Ramos (cell line): ENCODE results near the gene DPP6.

Experiments used
- in situ Hi-C: fragments of 300-500 bp; cut with MboI; formaldehyde crosslinking; loops from one replicate; pipeline ENCODE4 v1.14.3; 2022; ENCODE audit warnings: low sequenced_read_pairs; ENCODE audit not compliant: unreplicated experiment

The DPP6 gene

DNA sequence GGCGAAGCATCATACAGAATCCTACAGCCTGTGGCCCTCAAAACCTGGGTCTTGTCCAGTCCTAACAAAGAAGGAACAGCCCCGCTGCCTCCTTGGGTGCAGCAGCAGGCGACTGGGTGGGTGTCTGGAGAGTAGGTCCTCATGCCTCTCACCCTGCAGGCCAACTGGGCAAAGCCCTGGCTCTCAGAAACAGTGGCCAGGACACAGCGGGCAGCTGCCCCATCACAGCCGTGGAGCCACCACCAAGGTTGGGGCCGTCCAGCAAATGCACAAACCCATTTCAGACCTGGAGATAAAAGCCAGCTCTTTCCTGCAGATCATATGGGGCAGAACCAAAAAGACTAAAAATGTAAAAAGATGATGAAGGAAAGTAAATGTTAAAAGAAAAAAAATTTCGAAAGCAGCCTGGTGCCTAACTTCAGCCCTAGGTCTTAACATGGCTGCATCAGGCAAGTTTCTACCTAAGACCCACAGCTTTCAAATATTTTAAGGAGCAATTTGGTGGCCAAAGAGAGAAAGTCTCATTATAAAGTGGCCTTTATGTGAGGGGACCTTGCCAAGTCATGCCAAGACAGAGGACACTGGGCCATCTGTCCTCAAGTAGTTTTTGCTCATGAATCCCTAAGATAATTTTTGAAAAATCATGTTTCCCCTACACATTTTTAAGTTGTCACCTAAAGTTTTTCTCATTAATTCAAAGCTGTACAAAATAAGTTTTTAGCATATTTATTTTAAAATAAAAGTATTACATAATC is 808.6 kb downstream of the DPP6 start:
- in situ Hi-C loops: no loop called here

DNA sequence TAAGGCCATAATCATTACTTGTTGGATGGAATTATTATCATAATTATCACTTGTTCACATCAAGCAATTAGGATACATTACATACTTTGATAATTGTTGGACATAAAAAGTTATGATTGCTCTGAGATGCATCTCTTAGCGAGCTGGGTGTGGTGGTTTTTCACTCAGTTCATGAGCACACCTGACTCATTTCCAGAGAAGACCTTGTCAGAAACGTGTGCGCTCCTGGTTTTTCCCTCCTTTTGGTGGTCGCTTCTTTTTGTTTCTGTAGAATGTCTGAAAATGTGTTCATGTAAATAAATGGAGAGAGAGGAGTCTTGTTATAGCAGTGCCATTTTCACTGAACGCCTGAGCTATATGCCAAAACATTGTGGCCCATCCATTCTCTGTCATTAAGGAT is 809.4 kb downstream of the DPP6 start:
- in situ Hi-C loops: no loop called here

DNA sequence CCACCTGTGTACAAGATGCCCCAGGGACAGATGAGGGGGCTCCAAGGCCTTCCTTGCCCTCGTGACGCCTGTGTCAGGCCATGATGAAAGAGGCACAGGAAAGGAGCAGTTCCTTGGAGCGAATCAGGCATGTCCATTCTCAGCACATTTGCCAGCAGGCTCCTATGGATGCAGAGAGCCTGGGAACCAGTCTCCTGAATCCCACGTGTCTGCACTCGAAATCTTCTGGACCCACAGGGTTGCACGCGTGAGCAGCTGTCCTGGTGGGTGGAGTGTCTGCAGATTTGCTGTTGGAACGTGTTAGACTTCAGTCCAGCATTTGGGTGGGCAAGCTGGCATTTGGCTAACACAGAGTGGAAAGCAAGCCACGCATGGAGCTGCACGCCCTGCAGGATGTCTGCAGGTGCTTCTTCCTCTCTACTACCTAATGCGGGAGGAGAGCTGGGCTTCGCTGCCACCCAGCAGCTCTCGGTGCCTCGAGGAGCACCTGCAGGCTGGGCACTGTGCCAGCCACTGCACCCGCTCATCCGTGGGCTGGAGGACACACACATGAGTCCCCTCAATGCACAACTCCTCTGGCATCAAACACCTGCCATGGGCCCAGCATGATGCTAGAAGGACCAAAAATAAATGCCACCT is 810.1 kb downstream of the DPP6 start:
- in situ Hi-C loops: no loop called here

DNA sequence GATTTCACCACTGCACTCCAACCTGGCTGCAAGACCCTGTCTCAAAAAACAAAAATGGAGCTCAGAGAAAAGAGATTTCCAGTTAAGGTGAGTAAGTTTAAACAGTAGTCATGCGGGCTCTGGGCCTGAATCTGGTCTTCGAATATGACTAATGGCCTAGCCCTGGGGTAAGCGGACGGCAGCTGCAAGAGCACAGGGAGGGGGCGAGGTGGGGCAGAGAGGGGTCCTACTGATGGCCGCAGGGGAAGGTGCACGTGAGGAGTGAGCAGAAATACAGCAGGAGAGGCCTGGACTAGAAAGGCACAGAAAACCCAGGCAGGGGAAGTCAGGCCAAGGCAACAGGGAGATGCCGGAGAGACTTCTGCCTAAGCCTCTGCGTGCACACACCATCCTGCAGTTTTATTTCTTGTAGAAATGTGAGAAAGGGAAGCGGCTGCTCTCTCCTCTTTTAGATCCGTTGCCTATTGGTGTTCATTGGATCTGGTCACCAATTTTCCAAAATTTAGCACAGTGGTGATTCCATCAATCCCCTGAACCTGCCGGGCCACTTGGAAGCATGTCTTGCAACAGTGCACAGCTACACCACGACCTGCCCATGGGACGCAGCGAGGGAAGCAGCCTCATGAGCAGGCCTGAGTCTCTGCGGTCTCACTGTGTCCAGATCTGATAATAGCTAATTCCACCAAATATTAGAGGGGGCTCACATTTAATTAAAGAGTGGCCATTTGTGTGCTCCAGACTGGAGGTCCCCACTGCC is 811.7 kb downstream of the DPP6 start:
- in situ Hi-C loops: no loop called here

DNA sequence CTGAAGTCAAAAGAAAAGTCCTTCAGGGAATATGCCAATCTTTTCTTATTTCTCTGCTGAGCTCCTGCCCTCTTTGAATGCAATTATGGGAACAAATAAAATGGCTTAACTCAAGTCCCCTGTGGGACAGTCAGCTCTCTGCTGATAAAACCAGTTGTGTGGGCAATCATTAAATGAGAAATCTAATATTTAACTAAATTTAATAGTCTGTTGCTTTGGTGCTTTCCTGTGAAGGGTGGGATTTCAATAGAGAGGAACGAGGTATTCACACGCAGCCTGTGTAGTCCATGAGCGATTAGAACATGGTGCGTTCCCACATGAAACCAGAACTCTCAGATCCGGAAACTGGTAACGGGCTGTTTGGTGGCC is 812.3 kb downstream of the DPP6 start:
- in situ Hi-C loops: no loop called here

DNA sequence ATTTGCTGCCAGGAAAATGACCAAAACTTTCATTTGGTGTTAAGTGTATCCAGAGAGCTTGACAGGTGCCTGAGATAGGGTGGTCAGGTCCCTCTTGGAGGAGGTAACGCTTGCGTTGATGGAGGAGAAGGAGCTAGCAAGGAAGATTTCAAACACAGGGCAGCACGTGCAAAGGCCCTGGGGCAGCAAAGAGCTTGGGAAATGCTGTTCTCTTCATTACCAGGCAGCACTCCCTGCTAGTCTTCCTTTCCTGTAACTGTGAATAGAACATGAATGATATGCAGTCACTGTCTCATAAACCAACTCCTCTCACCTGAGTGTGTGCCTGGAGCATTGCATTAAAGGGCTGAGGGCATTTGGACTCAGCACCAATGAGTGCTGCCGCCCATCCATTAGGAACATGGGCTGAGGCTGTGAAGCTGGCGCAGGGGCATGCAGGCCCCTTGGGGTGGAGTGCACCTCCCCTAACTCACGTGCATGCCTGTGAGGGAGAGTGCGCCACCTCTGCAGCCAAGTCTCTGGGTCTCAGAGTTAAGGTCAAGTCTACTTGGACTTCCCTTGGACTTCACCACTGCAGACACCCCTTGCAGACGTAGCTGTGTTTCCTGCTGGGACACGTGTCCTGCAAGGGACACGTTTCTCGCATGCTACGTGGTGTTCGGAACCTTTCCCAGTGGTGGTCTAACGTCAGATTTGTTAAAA is 813.9 kb downstream of the DPP6 start:
- in situ Hi-C loops: no loop called here

DNA sequence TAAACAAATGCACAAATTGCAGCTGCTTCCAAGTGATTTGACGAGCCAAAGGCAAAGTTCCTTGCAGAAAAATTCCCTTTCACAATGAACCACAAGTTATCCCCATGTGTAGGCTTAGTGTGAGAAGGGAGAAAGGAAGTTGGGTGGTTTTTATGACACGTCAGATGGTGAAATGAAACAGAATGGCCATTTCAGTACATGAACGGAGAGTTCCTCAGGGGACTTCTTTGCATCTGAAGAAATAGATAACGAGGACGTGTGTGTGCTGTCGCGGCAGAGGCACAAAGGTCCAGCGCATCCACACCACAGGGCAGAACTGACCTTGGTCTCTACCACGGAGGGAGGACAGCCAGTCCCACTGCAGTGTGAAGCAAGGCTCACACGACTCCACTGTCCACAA is 814.9 kb downstream of the DPP6 start:
- in situ Hi-C loops: no loop called here

DNA sequence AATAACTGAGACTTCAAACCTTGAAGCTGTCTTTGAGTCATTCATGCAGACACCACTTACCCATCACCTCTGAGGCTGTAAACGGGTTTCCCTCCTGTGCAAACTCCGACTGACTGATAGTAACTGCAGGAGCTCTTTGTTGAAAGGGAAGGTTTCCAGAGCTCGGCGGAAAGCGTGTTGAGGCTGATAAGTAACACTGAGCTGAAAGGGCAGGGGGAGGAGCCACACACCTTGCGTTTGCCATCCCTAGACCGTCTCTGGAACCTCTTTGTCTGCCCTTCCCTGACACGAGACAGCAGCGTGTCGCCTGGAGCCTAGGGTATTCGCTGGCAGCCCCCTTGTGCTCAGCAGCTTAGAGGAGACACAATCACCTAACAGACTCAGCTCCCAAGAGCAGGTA is 816.7 kb downstream of the DPP6 start:
- in situ Hi-C loops: no loop called here

DNA sequence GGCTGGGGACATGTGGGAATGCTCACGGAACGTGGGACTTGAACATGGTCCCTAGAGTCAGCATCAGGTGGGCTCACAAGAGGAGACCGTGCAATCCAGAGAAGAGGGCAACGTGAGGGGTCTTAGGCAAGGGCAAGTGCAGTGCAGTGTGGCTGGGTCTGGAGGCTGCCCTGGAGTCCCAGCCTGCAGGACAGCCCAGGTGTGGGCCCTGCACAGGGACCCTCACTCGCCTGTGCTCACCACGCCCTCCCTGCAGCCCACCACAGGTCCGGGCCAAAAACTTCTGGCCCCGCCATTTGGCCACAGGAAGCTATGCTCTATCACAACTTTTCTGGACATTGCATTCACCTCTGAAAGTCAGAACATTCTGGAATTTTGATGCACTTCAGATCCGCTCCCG is 817.2 kb downstream of the DPP6 start:
- in situ Hi-C loops: no loop called here

DNA sequence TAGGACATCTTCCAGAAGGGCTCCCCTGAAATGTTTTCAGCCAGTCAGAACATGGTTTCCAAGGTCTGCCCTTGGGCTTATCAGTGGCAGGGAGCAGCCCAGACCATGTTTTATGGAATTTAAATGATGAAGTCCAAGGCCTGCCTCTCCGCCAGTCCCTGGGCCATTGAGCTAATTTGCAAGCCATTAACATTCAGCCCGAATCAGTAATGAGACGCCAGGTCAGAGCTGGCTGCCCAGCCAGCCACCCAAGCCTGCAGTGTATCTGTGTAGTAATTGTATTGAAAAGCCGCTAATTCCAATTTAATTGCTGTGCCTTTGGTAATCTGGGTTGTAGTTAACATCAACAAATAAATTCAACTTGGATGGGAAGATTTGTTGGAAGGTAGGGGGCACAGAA is 819.3 kb downstream of the DPP6 start:
- in situ Hi-C loops: no loop called here

DNA sequence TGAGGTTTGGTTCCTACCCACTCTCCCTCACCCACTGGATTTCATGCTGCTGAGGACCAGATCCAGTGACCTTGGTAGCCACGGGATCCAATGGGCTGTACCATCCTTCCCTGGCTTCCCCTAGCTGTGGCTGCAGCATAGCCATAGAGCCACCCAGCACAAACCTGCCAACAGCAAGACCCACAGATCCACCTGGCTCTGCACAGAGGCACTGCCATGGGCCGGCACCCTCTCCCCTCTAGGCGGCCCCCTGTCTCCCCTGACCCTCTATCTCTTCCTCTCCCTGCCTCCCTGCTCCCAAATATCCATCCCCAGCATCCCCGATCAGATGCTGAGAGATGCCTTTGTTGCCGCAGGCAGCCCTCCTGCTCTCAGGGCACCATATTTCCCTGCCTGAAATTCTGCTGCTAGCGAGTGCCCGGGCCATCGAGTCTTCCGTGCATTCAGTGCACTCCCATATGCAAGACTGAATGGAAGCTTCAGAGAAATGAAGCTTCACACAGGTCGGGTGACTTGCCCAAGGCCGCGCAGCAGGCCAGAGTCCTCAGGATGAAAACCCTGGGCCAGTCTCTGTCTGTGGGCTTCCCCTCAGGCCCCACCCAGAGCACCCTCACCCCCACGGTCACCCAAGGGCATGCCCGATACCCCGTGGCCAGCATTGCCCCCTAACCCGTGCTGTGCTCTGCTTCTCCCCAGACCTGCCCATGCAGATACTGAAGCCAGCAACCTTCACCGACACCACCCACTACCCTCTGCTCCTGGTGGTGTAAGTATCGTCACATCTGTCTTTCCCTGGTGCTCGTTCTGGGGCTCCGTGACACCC is 819.9 kb downstream of the DPP6 start:
- in situ Hi-C loops: no loop called here

DNA sequence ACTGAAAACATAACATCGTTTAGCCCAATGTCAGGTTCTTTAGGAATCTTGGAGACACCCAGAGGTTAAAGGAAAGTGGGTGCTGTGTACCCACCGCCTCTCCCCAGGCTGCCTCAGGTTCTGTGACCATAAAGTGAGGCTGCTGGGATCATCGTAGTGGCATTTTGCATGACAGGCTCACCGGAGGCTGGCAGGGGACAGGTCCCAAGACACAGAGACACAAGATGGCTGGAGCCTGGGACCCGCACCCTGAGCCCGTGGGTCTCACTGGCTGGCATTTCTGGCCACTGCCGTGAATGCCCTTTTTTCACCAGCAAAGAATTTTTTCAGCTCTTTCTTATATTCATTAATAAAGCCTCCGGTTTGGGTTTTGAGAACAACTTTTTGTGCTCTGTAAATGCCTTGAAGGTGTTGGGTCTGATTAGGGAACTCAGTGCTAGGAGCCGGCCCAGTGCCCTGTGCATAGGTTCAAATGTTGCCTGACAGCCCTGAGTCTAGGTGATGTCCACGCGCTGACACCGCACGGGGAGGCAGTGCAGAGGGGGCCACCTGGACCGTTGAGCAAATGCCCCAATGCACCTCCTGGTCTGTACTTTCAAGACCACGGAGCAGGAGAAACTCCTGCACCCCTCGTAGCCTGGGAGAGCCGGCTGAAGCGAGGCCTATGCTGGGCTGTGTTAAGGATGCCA is 820.8 kb downstream of the DPP6 start:
- in situ Hi-C loops: no loop called here

DNA sequence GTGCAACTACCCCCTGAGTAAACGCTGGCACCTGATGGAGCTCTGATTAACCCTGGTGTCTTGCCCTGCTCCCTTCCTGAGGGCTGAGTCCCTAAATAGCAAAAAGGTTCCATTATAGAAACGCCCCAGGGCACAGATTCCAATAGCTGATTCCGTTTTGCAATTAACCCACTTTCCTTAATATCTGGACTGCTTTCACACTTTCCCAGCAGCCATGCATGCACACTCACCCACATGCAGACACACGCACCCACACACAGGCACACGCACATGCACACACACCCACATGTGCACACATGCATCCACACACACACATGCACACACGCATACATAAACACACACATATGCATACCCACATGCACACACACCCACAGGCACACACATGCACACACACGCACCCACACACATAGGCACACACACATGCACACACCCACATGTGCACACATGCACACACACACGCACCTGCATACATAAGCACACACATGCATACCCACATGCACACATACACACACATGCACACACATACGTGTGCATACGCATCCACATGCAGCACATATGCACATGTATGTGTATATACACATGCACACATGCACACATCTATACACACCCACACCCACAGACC is 821.4 kb downstream of the DPP6 start:
- in situ Hi-C loops: no loop called here

DNA sequence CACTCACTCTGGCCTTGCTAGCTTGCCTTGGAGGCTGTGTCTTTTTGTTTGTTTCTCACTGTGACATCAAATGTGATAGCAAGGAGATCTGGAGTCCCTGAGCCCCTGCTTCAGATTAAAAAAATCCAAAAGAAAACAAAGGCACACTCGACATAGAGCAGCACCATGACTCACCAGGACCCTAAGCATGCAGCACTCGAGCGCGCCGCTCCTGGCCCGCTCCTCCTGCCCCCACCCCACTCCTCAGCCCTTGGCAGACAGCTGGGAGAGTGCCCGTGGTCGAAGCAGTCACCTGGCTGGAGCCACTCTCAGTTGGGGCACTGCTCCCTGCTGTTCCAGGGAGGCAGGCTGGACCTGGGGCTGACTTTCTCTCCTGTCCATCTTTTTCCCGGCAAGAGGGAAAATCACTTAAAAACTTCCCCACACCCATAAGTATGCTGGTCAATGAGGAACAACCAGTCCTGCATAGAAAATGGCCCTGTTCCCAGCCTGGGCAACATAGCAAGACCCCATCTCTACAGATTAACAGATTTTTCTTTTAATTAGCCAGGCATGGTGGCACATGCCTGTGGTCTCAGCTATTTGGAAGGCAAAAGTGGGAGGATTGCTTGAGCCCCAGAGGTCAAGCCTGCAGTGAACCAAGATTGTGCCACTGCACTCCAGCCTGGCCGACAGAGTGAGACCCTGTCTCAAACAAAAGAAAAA is 822.4 kb downstream of the DPP6 start:
- in situ Hi-C loops: no loop called here

DNA sequence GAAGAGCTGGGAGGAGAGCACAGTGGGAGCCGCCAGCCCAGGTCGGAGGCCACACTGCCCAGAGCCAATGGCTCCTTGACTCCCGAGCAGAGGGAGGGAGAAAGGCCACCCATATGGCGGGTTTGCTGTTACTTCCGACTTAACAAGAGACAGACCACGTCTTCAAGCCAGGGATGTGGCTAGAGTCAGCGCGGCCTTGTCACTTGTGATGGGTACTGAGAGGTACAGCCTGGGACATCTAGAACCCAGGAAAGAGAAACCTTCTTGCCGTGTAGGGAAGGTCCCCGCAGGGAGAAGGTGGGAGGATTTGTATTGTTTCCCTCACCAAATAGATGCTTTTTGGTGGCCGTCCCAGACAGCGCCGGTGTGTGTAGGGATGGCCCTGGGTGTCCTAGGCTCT is 823.1 kb downstream of the DPP6 start:
- in situ Hi-C loops: no loop called here

DNA sequence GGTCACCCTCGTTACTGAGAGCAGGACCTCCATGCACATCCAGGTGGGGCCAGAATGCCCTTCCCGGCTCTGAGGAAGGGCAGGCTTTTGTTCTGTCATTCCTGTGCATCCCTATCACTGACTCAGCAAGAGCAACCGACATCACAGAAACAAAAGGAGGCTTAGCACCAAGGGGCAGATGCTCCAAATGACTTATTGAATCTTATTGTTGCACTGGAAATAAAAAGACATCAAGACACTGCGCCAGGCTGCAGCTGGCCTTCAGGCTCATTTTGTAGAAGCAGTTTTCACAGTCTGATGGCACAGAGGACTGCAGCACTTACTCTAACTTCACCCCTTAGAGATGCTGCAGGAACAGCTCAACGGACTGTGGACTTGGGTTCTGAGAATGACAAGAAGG is 824.3 kb downstream of the DPP6 start:
- in situ Hi-C loops: no loop called here

DNA sequence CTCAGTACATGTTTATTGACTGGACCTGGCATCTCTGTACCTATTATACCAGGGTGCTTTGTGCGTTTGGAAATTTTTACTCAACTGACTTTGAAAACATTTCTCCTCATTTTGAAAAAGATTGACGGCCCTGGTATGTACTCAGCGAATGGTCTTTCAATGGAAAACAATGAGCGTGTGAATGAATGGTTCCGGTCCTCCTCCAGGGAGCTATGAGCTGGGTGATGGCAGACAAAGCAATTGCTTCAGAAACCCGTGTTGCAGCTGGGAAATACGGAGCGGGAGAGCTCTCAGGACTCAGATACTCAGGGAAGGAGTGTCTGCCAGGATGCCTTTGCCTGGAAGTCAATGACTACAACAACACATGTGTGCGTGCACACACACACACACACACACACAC is 824.8 kb downstream of the DPP6 start:
- in situ Hi-C loops: no loop called here

DNA sequence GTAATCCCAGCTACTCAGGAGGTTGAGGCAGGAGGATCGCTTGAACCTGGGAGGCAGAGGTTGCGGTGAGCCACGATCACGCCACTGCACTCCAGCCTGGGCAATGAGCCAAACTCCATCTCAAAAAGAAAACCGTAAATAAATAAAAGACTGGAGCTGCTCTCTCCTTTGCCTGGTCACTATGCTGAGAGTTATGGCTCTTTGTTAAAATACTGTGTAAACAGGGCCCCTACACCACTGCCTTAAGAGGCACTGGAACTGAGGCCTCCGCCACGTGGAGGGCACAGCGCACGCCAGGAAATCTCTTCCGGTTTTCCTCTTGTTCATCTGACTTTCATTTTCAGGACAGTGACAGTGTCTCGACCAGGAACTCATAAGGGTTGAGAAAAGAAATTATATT is 827.4 kb downstream of the DPP6 start:
- in situ Hi-C loops: no loop called here

DNA sequence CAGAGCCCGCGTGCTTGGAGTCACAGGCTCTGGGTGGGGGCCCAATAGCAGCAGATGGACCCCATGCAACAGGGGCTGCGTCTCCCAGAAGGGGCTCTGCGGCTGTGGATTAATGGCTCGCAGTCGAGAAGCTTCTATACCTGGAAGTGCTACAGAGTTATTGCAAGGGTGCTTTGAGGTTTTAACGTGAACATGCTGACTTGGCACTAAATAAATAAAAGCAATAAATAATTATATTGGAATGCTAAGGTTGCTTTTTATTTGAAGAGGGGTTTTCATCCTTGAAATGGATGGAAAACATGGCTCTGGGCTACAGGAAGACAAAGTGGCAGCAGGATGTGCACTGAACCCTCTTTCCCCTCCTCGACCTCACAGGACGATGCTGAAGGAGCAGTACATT is 828.3 kb downstream of the DPP6 start:
- in situ Hi-C loops: no loop called here
